ENCODE measurements around the gene SLC25A13.
"Not testable (repeated sequence)": the region's sequence is repeated elsewhere in the genome, so short reads cannot be mapped to it uniquely, and the experiment has no call there.

SLC25A13 gene

DNA sequence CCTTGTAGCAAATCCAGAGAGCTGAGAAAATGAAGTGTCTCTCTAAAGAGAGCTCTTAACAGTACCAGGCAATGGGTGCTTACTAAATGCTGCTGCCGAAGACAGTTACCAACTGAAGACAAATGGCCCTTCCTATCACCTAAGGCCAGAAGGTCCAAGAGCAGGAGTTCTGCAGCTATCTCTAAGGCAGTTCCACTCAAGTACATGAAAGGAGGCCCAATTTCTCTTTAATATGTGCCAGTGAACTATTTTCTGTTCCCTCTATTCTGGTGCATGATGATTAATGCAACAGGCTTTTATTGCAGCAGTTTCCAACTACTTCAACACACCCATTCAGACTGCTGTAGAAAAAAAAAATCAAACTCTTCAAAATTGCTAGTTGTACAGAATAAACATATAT, 122.5 kb downstream of the SLC25A13 start:
- DNase-seq: no peak

- no peak for DNase-seq
These were observed 123.8 kb downstream of the SLC25A13 start for GRCh38 chr7:96198047-96198636.

DNA sequence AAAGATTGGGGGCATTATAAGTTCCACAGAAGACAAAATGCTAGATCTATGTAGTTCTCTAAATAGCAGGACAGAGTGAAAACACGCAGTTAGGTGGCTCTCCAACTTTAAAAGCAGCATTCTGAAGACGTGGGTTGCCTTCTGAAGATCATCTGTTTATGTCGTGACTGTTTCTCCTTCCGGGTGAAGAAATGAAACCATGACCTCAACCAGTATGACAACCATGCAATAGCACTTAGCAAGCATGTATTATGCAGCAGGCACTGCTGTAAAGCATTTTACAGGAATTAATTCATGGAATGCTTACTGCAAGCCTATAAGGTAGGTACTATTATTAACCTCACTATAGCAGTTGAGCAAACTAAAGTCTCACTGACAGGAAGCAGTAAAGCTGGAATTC, 125.2 kb downstream of the SLC25A13 start:
- no peak for DNase-seq

DNA sequence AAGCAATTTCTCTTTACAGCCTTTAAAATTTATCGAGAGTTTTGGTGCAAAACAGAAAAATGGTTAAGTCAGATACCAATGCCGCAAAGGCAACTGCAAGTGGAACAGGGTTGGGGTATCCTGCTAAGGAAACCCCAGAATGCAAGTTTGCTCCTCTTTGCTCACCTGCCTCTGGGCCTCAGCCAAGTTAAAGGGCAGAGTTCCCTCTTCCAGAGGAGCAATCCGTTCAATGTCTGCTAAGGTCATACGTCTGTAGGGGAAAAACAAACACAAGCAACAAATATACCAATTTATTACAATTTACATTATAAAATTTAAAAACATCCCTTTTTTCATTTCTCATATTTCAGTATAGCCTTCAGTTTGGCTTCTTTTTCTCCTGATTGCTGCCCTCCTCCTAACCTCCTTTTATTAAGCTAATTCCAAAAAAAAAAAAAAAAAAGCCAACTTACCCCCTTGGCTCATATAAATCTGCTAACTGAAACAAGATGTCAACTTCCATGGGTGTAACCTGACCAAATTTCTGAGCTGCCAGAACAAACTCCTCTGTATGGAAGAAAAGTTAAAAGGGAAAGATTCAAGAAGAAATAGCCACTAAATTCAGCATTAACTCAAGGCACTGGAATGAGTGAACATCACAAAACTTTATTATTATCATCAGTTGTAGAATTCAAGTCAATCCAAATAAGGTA, 132.6 kb downstream of the SLC25A13 start:
- no peak for DNase-seq

GRCh38 chr7:96188591-96188991, 133.3 kb downstream of the SLC25A13 start:
- DNase-seq: no peak

GRCh38 chr7:96188174-96188581, 133.7 kb downstream of the SLC25A13 start:
- no peak for DNase-seq

GRCh38 chr7:96187735-96188134, 134.2 kb downstream of the SLC25A13 start:
- no peak for DNase-seq

DNA sequence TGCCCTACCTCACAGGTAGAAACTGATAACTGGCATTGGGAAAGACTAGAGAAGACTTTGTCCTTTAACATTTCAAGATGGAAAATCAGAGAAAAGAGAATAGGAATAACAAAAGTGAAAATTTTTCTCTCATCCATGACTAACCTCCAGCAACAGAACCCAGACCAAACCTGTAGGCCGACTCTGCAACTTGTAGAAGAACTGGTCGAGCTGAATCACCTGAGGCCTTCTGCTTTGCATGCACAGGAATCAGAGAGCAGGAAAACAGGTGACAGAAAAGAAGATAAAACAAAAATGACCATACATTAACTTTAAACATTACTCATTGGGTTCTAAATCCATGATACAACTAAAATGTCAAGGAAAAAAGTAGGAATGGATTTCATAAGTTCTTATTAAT, 137.1 kb downstream of the SLC25A13 start:
- DNase-seq: no peak

GRCh38 chr7:96183163-96183670, 138.7 kb downstream of the SLC25A13 start:
- DNase-seq: no peak

- DNase-seq: no peak
These were observed 139.3 kb downstream of the SLC25A13 start for GRCh38 chr7:96182424-96183158.

DNA sequence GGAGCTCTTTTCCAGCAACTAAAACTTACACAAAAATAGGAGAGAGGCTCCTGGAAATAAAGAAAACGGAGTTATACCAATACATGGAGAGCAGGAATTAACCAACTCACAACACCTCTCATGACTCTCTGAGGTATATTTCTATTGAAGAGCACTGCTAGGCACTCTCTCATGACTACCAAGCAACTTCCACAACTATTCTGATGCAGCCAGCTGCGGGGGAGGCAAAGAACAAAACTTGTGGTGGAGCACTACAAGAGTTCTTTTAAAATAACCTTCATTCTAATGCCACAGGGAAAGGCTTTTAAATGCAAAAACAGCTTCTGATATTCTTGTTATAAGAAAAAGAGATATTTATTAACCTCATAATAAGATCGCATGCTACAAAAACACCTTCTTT, 140.7 kb downstream of the SLC25A13 start:
- no peak for DNase-seq

DNA sequence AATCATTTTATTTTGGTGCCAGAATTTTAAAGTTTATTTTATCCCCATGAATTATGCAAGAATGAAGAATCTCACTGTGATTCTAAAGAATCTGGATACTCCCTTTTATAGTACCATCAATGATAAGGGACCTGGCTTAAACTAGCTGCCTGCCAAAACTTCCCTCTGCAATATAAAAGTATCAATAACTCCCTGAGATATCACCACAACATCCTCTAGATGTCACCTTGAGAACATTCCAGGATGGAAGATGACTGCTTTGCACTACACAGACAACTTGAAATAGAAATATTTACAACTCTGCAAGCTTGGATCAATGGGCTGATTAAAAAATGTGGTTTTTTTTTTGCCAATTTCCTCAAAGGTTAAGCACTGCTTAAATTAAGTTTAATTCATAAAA, 142.1 kb downstream of the SLC25A13 start:
- no peak for DNase-seq

DNA sequence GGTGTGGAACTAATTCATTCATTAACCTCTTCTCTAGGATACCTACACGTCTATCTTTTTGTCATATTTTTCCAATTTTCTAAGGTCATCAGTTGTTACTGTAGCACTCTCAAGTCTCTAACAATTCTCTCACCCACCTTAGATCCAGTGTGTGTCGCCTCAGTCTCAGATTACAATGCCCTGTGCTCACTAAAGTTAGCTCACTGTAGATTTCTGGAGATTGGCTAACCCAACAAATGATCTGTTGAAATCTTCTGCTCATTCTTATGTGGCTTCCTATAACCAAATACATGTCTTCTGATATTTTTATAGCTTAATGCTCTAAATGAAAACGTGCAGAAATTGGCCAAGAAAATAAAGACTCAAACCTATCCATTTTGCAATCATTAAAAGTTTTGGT, 142.6 kb downstream of the SLC25A13 start:
- no peak for DNase-seq

DNA sequence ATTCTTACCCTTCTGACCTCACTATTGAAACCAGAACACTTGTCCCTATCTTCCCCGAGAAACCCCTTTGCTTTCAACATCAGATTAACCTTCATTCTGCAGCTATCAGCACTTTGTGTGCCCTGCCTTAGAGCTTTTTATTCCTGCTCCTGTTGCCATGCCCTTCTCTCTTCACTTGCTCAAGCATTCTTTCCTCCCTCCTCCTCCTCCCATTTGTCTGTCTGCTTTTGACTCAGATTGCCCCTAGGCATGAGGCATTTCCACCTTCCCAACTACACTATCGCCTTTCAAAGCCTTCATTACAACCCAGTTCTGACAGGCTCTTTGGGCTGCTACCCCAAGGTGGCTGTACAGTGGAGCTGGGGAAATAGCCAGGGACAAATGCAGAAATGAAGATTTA, 143.3 kb downstream of the SLC25A13 start:
- DNase-seq: no peak

DNA sequence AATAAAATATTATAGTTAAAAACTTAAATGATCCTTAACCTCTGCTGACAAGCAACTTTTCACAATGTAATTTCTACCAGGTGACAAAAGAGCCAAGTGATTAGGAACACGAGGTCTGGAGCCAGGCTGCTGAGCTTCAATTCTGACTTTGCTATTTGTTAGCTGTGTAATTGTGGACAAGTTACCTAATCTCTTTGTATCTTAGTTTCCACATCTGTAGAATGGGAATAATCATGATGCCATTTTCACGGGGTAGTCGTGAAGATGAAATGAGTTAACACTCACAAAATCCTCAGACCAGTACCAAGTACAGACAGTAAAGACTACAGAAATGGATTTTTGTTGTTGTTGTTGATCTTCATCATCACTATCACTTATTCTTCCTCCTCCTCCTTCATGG, 144.5 kb downstream of the SLC25A13 start:
- DNase-seq: no peak

GRCh38 chr7:96174812-96175211, 147.1 kb downstream of the SLC25A13 start:
- no peak for DNase-seq

DNA sequence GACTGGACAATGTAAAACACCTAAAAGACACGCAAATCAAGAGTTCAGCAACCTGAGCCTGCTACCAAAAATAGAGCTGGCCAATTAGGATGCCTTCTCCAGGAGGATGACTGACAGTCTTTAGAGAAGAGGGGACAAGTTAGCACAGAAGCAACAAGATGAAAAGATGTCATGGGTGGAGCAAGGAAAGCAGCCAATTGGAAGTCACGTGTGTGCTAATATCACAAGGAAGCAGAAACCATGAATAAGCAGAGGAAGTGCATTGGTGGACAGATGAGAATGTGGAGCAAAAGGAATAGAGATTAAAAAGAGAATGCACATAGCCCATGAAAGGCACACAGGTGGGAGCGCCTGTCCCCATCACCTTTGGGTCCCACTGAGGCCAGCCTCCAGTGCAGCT, 148.1 kb downstream of the SLC25A13 start:
- no peak for DNase-seq

GRCh38 chr7:96169439-96169838, 152.5 kb downstream of the SLC25A13 start:
- no peak for DNase-seq

DNA sequence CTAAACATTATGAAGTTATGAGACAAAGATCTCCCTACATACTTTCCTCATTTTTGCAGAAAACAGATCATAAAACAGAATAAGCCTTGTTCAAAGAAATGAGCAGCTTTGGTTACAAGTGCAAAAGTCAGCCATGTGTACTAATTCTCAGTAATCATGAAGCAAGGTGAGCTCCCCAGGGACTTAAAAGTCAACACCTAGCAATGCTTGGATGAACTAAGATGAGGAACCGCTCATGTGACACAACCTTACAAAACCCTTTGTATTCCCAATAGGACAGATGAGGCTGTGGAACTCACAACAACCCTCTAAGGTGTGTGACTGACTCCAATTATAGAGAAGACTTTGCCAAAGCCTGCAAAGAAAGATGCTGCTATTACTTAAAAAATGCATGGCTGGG, 154.5 kb downstream of the SLC25A13 start:
- no peak for DNase-seq

DNA sequence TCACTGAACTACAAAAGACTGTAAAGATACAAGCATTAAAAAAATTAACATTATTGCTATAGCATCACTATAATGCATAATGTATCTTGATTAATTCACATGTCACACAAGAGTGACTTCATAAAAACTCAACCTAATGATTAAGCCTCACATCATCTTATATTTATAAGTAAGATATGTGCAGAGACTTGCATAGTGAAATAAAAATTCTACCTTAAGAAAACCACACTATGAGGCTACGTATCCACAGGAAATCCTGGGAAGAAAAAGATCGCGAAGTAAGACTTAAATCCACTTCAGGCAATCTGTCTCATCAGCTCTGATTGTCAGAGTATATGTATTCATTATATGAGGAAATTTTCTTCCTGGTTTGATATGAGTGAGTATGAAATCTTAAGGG, 160.0 kb downstream of the SLC25A13 start:
- DNase-seq: no peak

DNA sequence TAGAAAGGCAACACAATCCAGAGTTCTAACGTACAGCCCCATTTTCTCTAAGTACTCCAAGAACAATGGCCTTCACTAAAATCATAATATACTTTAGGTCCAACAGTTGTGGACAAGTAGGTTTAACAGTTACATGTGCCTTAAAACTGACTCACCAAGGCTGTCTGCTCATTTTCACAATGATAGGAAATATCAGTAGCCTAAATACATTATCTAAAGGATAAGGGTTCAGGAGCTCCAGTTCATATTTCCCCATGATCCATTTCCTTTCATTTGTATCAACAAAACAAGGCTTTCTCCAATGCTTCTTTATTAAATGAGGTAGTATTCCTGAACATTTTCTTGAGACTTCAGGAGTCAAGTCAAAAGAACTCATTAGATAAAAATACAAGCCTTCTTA, 164.0 kb downstream of the SLC25A13 start:
- no peak for DNase-seq

DNA sequence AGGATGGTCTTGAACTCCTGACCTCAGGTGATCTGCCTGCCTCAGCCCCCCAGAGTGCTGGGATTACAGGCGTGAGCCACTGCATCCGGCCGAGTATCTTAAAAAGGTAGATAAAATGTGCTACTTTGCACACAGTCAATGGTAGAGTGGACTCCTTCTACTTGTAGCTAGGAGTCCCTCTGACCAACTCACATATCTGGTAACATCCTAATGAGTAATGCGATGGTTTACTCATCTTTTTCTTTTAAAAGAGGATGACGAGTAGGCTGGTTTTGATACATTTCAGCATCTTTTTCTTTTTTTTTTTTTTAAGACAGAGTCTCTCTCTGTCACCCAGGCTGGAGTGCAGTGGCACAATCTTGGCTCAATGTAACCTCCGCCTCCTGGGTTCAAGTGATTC, 167.4 kb downstream of the SLC25A13 start:
- DNase-seq: not testable (repeated sequence)

DNA sequence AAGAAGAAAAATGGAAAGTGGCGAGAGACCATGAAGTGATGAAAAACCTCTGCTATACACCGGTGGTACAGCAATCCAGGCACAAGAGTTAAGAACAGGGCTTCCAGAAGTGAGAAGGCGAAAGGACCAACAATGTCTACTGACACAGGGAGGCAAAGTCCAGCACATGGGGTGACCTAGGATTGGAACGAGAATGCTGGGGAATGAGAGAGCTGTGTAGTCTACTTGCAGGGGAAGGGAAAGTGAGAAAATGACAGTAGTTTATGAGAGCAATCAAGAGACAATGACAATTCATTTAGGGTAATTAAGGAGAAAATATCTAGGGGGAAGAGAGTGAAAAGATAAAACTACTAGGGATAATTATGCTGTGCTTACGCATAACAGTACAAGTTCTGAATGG, 169.2 kb downstream of the SLC25A13 start:
- DNase-seq: no peak

DNA sequence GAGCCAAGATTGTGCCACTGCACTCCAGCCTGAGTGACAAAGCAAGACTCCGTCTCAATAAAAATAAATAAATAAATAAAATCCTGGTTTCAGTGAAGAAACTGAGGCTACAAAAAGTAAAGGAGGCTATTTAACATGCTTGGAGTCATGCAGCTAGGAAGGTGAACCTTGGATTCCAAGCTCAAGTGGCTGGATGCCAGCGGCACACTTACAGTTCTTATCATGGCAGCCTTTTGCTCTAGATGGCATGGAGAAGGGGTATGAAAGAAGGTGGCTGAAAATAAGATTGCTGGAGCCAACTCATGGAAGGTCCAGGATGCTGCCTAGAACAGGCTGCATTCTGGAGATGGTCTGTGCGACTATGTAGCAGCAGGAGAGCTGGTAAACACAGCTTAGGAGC, 170.0 kb downstream of the SLC25A13 start:
- DNase-seq: no peak

DNA sequence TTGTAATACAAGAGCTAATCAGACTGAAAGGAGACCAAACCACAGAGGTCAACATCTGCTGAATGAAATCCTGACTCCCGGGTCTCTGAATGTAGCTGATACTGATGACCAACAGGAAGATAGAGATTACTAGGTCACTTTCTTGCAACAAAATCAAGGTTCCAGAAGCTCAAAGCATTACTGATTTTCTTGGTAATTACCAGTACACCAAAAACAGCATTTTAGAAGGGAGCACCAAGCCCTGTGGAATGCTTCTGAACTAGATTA, 177.7 kb downstream of the SLC25A13 start:
- no peak for DNase-seq
